Non-pigmented ciliary epithelial cell (primary cell): ENCODE results near the gene DRC1.

ENCODE experiments used
- DNase-seq: peaks from one replicate; pipeline ENCODE4 v3.0.0-alpha.2; 2010; ENCODE audit warnings: low read depth

The DRC1 gene

DNA sequence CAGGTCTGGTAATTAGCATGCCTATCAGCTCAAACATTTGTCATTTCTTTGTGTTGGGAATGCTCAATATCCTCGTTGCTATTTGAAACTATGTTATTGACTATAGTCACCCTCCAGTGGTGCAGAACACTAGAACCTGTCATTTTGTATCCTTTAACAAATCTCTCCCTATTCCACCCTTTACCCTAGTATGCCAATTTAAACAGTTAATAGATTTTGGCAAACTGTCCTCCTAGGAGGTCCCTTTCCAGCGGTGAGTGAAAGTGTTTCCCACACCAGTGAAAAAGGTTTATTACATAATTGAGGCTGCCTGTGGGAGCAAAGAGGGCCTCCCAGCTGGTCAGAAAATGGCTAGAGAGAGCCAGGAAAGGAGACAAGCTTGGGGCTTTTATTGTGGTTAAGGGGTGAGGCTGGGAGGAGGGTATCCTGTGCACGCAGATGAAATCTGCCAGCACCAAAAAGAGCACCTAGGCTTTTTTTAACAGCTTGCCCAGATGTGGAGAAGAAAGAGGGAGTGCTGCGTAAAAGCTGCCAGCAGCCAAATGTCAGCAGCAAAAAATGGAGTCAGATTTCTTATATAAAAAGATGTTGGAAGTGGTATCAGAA, 1.8 kb upstream of the DRC1 start:
- no peak for DNase-seq

DNA sequence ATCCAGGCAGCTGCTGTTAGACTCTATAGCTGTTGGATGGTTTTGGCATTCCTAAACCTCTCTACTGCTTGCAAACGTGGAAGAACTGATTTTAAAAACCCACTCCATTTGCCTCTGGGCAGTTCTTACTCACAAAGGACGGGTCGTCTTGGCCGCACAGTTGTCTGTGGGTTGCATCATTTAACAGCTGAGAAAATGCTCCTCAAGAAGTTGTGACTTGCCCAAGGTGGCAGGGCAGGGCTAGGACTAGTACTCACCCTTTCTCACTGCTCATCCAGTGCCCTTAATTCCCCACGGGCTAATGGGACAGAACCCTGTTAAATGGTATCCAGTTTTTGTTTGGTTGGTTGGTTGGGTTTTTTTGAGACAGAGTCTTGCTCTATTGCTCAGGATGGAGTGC, 997 bp upstream of the DRC1 start:
- DNase-seq = no peak

GRCh38 chr2:26407526-26407925, 5.8 kb downstream of the DRC1 start:
- DNase-seq = no peak

- DNase-seq = no peak
Measured at GRCh38 chr2:26409785-26410184, 8.1 kb downstream of the DRC1 start.

DNA sequence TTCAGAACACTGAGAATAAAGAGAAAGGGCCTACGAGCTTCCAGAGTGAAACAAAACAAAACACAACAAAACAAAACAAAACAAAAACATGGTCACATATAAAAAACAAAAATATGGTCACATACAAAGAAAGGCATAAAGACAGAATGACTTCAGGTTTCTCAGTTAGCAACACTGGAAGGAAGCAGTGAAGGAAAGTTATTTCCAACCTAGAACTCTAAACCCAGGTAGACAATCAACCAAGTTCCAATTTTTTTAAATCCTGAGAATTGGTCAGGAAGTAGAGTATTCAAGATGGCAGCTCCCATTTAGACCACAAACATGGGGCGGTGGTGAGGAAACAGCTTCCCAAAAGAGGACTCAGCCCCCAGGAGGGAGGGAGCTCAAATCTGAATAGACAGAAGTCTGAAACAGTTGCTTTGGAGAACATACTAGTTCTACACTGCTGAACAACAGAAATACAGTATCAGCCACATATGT, 9.1 kb downstream of the DRC1 start:
- no peak for DNase-seq

DNA sequence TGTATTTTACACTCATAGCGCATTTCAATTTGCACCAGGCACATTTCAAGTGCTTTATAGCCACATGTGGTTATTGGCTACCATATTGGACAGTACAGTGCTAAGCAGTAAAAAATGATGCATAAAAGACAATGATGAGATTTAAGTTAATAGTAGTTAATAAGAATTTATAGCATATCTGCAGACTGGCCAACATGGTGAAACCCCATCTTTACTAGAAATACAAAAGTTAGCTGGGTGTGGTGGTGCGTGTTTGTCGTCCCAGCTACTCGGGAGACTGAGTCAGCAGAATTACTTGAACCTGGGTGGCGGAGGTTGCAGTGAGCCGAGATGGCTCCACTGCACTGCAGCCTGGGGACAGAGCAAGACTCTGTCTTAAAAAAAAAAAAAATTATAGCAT, 9.7 kb downstream of the DRC1 start:
- no peak for DNase-seq

- DNase-seq = no peak
Measured at GRCh38 chr2:26412091-26412673, 10.5 kb downstream of the DRC1 start.

- DNase-seq = no peak
Measured at GRCh38 chr2:26414311-26414710, 12.6 kb downstream of the DRC1 start.

DNA sequence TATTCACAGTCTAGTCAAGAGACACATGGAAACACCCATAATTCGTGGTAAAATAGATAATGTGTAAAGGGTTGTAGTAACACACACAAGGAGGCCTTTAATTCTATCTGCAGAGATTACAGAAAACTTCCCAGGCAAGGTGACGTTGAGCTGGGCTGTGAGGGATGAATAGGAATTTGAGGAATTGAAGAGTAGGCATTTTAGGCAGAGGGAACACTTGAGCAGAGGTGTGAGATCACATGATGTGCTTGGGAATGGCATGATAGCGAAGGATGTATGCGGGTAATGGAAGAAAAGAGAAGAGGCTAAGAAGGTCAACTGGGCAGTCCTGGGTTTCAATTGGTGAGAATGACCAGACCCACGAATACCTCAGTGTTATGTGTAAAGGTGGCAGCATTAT, 20.2 kb downstream of the DRC1 start:
- DNase-seq = no peak

DNA sequence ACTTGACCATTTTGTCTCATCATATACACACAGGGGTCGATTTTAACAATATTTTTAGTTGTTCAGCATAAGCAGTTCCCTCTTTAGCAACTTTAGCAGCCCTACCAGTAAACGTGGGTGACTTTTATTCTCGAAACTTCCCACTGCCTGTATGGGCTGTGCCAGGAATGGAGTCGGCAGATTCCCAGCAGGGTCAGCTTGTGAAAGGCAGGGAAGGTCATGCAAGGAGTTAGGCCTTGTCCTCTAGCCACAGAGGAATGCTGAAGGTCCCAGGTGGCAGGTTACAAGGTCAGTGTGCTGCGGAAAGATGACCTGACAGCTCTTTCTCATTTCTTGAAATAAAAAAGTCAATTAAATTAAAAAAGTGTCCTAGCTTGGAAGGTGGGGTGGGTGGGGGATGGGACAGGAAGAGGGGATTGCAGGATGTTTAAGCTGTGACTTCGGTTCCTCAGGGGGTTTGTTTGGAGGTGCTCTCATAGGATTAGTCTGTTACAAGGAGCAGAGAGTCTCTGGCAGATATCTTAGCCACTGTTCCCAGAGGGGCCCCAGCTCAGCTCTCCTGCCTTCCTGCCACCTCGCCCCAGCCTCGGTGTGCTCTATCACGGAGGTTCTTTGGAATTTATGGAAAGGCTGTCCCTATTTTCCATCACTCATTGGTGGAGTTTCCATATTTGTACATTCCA, 21.4 kb downstream of the DRC1 start:
- DNase-seq = no peak

DNA sequence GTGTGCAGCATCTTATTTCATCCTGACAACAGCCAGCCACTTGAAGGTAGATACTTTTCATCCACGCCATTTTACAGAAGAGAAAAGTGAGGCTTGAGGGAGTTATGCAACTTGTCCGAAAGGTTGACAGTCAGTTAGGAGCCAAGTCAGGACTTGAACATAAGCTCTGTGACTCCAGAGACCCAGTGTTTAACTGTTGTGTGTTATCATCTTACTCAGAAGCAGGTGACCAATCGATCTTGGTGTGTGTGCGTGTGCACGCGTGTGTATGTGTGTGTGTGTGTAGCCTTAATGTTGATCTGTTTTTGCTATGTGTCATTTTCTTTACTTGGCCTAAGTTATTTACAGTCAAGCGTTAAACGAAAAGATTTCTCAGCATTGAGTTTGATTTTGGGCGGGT, 22.0 kb downstream of the DRC1 start:
- no peak for DNase-seq

DNA sequence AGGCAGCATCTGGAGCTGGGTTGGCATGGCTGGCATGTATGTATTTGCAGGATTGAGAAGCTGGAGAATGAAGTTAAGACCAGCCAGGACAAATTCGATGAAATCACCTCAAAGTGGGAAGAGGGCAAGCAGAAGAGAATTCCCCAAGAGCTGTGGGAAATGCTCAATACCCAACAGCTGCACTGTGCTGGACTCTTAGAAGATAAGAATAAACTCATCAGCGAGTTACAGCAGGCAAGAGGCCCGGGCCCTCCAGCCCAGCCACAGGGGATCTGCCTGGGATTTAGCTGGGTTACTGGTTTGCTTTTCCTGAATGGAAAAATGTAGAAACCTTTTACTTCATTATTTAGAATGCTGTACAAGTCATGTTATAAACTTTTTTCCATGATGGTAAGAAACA, 22.5 kb downstream of the DRC1 start:
- DNase-seq = no peak

- DNase-seq = no peak
Measured at GRCh38 chr2:26428846-26429245, 27.1 kb downstream of the DRC1 start.

DNA sequence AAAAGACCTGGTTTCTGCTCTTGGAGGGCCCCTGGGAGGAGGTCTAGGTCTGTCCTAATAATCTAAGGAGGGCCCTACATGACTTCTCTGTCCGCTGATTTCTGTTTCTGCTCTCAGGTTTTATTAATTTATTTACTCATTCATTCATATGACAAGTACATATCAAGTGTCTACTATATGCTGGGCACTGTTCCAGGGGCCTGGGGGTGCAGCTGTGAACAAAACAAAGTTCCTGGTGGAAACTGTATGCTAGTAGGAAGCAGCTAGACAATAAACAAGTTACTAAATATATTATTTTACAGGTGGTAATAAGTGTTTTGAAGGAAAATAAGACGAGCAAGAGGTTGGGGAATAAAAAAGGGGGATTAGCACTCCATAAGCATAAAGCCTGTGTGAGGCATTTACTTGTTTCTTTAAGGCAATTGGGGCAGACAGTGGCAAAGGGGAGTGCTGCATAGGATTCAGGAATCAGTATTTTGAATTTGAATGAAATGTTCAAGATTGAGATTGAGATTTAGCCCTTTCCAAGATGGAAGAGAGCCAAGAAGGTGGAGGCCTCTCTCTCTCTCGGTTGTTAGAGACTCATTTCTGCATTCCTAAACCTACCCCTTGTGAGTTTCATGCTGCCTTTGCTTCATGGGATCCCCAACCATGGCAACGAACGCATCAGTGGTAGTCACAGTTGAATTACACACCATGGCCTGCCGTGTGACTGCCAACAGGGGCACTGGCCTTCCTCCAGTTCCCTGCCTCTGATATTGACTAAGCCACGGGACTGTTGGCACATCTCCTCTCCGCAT, 28.3 kb downstream of the DRC1 start:
- no peak for DNase-seq

GRCh38 chr2:26430826-26431225, 29.1 kb downstream of the DRC1 start:
- no peak for DNase-seq

DNA sequence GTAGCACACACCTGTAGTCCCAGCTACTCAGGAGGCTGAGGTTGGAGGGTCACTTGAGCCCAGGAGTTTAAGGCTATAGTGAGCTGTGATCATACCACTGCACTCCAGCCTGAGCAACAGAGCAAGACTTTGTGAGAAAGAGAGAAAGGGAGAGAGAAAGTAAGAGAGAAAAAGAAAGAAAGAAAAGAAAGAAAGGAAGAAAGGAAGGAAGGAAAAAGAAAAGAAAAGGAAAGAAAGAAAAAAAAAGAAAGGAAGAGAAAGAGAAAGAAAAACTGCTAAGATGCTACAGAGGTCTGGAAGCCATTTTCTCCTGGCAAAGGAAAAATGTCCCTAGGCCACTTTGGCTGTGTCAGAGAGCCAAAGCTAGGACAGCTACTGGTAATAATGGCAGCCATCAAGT, 30.6 kb downstream of the DRC1 start:
- no peak for DNase-seq

DNA sequence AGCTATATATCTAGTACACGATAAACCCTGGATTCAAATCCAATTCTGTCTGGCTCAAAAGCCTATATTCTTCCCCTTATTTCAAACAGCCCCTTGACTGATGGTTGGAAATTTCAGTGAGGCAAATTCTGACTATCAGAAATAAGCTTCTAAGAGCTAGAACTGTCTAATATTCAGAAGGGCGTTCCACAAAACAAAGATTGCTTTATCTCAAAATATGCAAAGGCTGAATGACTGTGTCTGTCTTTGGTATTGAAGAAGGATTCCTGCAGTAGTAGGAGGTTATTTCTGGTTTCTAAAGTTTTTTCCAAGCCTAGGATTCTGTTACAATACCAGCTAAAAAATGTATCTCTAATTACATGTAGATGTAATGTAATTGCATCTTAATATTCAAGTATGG, 31.1 kb downstream of the DRC1 start:
- DNase-seq = no peak

DNA sequence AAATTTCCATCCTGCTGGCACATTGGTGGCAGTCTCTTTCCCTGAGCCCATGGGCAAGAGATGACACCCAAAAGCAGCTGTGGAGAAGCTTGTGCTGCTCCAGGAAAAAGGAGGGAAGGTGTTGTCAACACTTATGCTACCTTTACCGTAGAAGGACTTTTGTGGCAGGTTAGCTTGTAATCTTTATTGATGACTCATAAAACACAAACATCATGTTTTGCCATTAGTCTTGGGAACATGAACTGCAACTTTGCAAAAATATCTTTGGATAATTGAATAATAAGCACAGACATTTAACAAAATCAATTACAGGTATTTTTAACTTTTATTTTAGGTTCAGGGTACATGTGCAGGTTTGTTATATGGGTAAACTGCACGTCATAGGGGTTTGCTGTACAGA, 33.4 kb downstream of the DRC1 start:
- no peak for DNase-seq

GRCh38 chr2:26438526-26438925, 36.8 kb downstream of the DRC1 start:
- no peak for DNase-seq

DNA sequence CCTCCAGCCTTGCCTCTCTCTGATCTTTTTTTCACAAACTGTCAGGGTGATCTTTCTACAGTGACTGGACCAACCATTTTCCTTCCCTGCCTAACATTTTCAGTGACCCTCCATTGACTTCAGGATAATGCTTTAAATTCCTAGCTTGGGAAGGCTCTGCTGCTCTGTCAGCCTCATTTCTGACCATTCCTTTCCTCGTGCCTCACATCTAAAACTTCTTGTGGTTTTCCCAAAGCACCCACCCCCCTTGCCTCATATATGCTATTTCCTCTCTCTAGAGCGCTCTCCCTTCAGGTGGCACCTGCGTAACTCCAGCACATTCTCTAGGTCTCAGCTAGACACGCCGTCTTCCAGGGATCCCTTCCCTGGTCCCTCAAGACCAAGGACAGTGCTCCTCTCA, 37.2 kb downstream of the DRC1 start:
- DNase-seq = no peak

DNA sequence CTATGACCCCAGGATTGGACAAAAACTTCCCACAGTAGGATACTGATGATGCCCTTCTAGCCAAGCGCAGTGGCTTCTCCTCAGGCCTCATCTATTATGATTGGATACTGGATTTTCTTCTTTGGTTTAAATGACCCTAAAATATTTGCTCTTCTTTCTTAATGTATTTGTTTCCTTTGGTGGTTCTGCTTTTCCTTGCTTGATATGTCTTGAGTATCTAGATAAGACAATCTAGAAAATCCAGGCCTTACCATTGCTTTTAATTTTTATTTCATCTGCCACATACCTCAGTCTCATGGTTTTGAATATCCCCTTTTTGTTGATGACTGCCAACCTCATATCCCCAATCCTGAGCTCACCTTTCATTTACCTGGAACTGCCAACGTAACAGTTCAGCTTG, 40.6 kb downstream of the DRC1 start:
- DNase-seq = no peak

- DNase-seq = no peak
Measured at GRCh38 chr2:26442707-26443106, 41.0 kb downstream of the DRC1 start.

DNA sequence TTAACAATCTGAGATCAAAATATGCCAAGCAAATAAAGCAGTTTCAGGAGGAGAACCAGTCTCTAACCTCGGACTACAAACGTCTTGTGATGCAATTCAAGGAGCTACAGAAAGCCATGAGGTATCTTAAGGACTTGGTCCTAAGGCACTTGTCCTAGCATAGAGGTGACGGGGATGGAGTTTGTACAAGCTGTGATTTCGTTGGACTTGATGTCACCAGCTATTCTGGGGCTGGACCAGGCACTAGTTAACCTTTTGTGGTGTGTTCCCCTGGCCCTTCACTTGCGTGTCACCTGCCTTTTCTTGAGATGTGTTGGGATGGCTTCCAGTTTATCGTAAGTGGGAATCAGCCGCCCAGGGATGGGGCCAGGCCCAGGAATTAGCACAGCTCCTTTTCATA, 42.5 kb downstream of the DRC1 start:
- no peak for DNase-seq
